Stimulated activated CD4-positive, alpha-beta T cell treated with anti-CD3 and anti-CD28 coated beads, TNF-alpha, amount 100 ng/mL, for 4 hours (primary cell): ENCODE measurements around the gene CHRND.
"Not testable (repeated sequence)": the region's sequence is repeated elsewhere in the genome, so short reads cannot be mapped to it uniquely, and the experiment has no call there.

Experiments used
- DNase-seq, 3 experiments: peaks; one replicate each; pipeline ENCODE4 v3.0.0-alpha.2; 2020; ENCODE audit warnings: low read depth in 3 of 3

CHRND gene

GRCh38 chr2:232525199-232525598 is 761 bp upstream of the CHRND start:
- DNase-seq, result no peak

- no peak for DNase-seq
These were observed 497 bp downstream of the CHRND start for GRCh38 chr2:232526372-232526941.

- no peak for DNase-seq
These were observed 2.0 kb downstream of the CHRND start for GRCh38 chr2:232527905-232528470.

DNA sequence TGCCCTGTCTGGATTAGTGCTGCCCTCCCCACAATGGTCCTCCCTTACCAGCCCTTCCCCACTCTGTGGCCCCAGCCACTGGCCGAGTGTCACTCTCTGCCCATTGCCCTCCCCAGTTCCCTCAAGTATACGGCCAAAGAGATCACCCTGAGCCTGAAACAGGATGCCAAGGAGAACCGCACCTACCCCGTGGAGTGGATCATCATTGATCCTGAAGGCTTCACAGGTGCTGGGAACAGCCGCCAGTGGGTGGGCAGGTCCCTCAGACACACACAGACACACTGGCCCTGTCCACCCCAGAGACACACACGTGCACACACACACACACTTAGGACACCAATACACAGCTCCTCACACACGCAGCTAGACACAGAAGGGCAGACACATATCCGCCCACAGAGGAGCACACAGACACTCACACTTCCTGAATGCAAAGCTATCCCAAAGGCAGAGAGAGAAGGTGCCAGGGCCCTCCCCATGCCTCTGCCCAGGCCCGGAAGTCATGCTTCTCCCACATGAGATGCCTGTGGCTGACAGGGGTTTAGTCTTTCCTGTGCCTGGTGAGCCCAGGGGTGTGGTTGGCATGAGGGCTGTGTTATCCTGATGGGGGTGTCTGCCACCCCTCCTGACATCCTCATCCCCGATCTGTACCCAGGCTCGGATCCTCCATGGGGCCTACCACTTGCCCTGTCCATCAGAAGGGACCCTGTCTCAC is 2.9 kb downstream of the CHRND start:
- no peak for DNase-seq

- no peak for DNase-seq
These were observed 4.0 kb downstream of the CHRND start for GRCh38 chr2:232529806-232530547.

- DNase-seq, result no peak
These were observed 4.8 kb downstream of the CHRND start for GRCh38 chr2:232530626-232531260.

- no peak for DNase-seq
These were observed 6.5 kb downstream of the CHRND start for GRCh38 chr2:232532419-232532818.

GRCh38 chr2:232532821-232533220 is 6.9 kb downstream of the CHRND start:
- not testable (repeated sequence) for DNase-seq

DNA sequence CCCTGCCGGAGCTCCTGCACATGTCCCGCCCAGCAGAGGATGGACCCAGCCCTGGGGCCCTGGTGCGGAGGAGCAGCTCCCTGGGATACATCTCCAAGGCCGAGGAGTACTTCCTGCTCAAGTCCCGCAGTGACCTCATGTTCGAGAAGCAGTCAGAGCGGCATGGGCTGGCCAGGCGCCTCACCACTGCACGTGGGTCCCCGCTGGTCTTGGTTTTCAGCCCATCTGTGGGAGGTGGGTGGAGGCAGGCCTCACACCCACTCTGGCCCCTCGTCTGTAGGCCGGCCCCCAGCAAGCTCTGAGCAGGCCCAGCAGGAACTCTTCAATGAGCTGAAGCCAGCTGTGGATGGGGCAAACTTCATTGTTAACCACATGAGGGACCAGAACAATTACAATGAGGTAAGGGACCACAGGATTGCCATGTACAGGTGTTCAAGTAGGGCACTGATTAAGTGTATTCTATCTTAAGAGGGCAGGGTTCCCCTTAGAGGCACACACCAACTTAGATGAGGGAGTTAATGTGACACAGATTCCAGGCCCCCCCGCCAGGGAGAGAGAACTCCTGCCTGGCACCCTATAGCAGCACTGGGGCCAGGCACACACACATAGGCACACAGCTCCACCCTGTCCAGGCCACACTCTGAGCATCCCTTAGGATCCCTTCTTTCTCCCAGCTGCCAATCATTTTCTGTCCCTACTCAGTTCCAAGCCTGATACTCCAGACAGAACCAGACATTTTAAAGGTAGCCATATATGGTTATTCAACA is 8.2 kb downstream of the CHRND start:
- DNase-seq, result no peak

GRCh38 chr2:232534940-232535651 is 9.1 kb downstream of the CHRND start:
- no peak for DNase-seq

DNA sequence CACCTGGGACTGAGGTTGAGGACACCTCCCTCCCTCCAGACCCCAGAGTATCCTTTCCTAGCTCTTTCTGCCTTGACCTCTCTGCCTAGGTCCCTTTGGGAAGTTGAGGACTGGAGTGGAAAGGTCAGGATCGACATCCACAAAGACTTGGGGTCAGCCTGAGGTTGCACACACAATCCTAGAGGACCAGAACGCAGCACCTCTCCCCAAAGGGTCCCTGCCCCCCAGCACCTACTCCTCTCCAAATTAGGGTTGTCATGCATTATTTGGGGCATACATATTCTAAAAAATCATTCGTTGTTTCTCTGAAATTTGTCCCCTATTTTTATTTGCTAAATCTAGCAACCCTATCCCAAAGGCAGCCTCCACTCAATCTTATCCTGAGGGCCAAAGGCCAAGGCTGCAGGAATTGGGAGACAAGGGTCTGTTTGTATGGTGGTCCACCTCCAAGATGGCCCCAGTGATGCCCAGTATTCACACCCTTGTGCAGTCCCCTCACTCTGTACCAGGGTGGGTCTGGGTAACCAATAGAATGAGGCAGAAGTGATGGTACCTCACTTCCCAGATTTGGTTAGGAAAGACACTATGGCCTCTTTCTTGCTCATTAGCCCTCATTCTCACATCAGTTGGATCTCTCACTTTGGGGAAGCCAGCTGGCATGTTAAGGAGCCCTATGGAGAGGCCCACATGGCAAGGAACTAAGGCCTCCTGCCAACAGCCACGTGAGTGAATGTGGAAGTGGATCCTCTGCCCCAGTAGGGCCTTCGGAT is 10.0 kb downstream of the CHRND start:
- DNase-seq, result no peak

DNA sequence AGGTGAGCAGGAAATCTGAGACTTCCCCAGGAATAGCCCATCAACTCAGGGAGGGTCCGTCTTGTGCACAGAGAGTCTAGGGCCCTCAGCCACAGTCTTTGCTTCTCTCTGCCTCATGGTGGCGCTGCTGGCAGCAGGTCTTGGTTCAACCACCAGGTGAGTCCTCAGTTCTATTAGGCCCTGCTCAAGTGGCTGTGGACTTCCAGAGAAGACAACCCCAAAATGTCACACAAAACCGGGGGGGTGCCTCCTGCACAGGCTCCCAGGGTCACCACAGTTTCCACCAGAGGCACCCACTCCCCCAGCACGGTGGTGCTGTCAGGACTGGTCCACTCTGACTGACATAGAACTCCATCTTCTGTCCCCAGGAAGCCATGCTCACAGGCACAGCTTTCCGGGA is 11.1 kb downstream of the CHRND start:
- DNase-seq, result no peak

DNA sequence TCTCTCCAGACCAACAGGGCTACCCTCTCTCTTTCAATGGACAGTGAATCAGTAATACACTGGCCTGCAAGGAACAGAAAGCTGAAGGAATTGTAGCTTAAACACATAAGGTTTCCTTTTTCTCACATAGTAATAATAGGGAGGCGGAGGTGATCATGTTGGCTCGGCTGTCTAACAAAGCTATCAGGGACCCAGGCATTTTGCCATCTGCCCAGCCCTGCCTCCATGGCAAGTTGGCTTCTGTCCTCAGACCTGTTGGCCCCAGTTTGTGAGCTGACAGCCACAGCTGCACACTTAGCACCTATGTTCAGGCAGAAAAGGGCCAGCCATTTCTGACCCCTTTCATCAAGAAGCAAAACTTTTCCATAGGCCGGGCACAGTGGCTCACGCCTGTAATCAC is 11.5 kb downstream of the CHRND start:
- DNase-seq, result no peak

- no peak for DNase-seq
These were observed 12.7 kb downstream of the CHRND start for GRCh38 chr2:232538671-232539070.

GRCh38 chr2:232539298-232540231 is 13.6 kb downstream of the CHRND start, which contains the start of gene CHRNG:
Gene CHRNG, plus strand, starts transcription at chr2:232539692. Its CDS starts 56 bp downstream, at chr2:232539748.
- DNase-seq, result no peak

GRCh38 chr2:232540441-232541041 is 14.6 kb downstream of the CHRND start:
- DNase-seq, result no peak

DNA sequence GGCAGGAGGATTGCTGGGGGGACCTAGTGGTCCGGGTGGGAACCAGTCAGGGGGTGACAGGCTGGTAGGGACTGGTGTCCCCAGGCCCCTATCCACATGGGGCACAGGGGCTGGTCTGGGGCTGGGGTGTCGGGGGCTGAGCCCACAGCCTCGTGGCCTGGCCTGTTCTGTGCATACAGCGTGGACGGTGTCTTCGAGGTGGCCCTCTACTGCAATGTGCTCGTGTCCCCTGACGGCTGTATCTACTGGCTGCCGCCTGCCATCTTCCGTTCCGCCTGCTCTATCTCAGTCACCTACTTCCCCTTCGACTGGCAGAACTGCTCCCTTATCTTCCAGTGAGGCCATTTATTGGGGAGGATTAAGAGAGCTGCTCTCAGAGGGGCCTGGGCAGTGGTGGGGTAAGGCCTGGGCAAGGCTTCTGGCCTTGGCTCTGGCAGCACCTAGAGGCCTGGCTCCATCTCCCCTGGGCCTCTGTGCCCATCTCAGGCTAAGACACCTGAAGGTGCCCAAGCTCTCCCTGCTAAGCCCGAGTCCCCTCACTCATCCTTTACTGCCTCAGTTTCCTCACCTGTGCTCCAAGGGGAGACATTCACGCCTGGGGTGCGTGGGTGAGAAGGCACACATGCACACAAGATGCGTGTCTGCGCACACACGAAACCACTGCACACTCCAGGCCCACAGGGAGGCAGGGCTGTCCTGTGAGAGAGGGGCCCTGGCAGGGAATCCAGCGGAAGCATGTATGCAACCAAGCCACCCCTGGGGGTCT is 15.4 kb downstream of the CHRND start:
- DNase-seq, result no peak
